Astrocyte of the hippocampus (primary cell): ENCODE results near the gene TBC1D1.

Source experiments
- DNase-seq: peaks from one replicate; pipeline ENCODE4 v3.0.0; 2011; ENCODE audit warnings: low read depth, low spot score

The TBC1D1 gene

DNA sequence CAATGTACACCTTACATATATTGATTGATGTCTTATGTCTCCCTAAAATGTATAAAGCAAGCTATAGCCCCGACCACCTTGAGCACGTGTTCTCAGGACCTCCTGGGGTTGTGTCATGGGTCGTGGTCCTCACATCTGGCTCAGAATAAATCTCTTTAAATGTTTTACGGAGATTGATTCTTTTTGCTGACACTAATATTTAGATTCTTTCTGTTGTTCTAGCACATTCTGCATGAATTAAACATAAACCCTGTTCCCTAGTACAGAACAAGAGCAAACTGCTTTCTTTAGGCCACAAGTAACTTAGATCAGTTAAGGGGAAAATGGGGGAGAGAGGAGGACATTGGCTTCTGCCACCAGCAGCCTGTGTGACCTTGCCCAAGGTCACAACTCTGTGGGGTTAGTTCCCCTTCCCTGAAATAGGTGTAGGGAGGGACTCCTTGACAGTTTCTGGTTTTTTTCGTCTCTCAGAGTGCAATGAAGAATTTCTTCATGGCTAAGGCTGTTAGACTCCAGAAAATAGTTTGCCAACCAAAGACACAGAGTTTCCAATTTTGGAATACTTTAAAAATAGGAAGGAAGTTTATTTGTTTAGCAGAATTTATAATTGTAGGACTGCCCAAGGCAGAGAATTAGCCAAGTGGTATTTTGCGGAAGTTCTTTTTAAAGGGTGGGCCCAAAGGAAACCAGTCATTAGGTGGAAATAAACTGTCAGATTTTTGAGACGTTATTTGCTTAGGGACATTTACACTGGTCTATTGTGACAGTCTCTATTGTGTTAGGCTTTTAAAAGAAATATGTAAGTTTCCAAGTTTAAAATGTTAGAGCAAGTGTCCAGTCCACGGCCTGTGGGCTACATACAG lies 98.7 kb downstream of the TBC1D1 start:
- DNase-seq = no peak

DNA sequence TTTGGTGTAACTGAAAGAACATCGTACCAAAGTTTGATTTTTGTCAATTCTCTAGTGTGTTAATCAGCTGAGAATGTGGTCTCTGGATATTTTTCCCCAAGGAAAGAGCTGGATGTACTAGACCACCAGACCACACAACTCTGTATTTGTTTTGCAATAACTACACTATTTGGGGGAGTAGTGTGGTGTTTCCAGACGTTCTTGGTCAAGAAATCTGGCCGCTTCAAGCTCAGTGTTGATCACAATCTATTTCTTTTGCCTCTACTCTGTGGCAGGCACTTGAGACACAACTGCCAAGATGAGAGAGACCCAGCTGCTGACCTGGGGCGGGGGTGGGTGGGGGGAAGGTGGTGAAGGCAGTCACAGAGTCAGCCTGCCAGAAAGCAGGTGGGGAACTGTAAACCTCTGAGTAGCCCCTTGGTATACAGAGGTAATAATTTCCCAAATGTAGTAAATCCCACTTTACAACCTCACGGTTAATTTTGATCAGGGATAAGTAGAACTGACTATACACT lies 99.9 kb downstream of the TBC1D1 start:
- DNase-seq = no peak

DNA sequence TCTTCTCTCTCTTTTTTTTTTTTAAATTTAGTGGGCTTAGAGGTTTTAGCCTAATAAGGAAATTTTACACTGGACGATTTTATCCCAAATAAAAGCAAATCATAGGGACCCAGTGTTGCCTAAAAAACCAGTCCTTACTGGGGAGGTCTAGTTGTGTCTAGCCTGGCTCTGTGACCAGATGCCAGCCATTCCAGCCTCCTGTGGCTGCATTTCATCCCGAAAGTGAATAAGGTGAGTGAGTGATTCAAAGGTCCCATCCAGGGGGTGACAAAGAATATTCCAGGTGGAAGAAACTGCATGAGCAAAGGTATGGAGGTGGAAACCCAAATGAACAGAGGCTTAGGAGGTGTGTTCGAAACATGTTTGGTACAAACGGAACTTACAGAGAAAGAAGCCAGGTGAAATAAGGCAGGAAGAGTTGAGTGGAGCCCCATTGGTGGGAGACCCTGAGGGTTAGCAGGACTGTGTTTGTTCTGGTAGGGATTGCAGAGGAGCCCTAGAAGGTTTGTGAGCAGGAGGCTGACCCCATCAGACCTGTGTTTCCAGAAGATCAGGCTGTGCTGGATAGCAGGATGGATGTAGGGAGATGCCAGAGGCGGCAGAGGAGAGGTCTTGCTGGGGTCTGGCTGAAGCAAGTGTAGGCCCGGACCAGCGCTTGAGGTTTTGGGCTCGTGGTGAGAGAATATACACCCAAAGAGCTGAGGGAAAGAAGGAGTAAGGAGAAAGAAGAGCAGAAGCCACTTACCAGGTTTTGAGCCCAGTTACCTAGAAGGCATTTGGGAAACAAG lies 100.9 kb downstream of the TBC1D1 start:
- DNase-seq = no peak

DNA sequence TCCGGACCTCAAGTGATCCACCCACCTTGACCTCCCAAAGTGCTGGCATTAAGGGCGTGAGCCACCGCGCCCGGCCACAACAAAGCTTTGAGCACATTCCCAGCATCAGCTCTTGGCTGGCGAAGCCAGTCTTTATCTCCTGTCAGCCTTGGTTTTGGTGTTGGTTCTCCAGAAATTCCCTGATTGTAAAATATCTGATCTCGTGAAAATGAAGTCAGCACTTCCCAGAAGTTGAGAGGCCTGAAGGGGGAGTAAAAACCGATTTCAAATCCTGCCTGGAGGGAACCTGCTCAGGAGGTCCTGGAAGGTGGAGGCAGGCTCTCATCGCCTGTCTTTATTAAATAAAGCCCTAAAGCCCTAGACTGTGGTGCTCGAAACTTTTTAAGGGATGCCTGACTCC lies 102.9 kb downstream of the TBC1D1 start:
- no peak for DNase-seq

DNA sequence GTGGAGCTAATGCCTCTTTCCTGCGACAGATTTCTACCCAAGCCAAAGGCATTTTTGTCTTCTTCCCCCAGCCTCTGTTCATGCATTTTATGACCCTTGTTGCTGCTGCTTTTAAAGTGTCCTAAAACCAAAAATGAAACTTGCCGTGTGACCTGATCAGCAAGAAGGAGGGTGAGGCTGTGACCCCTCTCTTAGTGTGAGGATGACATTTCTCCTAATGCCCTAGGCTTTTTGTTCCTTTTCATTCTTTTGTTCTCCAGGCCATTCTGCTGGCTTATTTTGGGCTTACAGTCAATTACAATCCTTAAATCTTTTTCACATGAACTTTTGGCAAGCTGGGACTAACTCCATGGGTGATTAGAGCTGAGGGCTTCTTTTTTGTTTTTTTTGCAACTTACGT lies 103.7 kb downstream of the TBC1D1 start:
- no peak for DNase-seq

DNA sequence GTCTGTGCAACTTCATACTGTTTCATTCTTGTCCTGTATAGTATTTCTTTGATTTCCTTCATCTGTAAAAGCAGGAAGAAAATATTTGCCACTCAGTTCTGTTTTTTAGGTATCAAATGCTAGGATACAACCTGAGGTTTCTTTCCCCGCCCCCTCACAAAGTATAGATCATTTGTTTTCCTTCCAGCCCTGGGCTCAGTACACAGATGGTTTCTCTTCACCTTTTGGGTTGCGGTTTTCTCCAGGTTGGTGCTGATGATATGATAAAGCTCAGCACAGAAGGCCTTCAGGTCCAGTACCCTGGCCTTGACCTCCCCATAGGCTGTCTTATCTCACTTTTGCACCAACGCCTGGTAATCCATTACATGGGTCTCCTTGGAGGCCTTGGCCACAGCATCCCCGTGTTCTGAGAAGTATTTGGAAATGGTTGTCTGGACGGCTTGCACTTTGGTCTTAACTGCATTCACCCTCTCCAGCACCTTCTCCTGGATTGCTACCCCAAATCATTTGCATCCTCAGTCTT lies 104.5 kb downstream of the TBC1D1 start:
- no peak for DNase-seq

DNA sequence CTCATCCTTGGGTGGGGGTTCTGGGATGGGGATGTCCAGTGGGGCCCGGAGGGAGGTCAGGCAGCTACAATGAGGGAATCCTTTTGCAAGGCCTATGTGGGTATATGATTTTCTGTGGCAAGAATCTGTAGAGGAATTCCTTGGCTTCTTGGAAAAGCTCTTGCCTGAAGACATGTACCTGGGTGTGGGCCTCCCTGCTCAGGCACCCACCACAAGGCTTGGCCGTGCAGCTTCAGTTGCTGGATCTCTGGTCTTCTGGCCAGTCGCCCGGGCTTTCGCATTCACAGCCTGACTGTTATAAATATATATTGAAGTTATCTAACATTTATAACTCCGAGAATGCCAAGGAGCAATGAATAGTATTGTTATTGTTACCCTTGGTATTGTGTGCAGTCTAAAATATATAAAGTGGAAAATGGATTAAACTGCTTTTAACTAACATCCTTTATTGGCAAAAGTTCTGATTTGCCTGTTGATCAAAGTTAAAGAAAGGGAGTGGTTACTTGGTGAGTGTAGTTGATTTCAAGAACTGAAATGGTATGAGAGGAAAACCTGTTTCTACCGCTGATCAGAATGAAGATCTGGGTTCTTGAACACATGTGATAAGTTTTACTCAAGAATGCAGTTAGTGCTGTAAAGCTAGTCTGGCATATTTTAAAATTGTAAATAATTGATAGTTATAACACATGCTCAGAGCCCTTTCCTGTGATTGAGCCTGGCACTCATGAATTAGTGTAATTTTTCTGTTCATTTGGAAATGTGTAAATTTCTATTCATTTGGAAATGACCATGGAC lies 105.3 kb downstream of the TBC1D1 start:
- no peak for DNase-seq

DNA sequence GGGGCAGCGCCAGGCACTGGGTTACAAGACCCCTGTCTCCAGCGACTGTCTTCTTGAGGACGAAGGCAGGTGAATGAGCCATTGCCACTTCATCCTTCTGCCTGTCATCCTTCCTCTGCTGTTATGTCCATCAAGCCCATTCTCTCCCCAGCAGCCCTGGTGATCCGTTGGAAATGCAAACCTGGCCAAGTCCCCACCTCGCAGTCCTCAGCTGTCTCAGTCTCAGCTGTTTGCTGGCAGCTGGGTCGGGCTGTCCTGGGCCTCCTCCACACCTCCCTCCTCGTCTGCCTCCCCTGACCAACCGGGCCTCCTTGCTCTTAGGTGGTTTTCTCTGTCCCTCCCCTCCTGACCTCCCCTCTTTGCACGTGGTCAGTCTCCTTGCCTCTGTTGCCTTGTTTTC lies 107.3 kb downstream of the TBC1D1 start:
- DNase-seq = no peak

DNA sequence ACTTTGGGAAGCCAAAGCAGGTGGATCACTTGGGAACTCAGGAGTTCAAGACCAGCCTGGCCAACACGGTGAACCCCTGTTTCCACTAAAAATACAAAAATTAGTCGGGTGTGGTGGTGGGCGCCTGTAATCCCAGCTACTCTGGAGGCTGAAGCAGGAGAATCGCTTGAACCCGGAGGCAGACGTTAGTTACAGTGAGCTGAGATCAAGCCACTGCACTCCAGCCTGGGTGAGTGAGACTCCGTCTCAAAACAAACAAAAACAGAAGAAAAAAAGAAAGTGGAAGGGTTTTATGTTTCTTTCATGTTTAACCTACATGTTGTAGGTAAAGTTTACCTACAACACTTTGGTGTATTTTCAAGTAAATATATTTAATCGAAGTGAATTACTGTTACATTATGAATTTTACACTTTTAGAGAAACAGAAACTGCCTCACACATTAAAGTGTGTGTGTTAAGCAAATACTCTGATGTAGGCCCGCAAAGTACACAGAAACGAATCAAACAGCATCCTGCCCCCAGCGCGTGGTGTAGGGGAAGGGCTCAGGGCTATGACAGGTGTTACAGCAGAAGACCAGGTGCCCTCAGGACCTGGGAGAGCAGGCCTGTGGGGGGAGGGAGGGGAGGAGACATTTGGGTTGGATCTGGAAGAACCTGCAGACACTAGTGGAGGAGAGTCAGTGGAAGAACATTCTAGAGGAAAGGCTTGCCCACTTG lies 108.3 kb downstream of the TBC1D1 start:
- no peak for DNase-seq

DNA sequence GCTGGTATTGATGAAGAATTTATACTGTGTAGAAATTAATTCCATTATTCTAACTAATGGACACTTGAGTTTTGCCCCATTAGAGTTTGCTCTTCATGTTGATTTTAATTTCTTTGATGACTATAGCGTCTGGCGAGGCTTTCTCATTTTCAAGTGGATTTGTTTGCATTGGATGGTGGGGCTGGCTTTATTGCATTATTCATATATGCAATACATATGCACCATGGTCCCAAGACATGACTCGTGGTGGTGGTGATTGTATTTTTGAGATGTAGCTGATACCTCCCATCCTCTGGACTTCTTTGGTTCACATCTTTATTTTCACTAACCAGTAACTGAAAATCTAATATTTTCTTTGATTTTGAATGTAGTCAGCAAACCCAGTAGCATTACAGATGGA lies 109.1 kb downstream of the TBC1D1 start:
- no peak for DNase-seq

DNA sequence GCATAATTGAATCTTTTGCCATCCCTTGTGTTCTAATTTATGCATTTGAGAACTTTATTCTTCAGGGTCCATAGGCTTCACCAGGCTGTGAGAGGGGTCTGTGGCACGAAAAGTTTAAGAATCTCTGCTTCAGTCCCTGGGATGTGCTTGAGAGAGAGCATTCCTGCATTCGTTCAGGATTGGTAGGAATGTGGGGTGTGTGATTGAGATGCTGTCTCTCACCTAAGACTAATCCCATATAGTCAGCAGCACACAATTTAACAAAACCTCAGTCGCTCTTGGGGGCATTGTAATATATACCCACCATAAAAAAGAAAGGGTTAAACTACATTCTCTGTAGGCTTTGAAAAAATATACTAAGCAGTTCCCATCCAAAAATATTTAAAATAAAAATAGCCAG lies 111.0 kb downstream of the TBC1D1 start:
- no peak for DNase-seq

DNA sequence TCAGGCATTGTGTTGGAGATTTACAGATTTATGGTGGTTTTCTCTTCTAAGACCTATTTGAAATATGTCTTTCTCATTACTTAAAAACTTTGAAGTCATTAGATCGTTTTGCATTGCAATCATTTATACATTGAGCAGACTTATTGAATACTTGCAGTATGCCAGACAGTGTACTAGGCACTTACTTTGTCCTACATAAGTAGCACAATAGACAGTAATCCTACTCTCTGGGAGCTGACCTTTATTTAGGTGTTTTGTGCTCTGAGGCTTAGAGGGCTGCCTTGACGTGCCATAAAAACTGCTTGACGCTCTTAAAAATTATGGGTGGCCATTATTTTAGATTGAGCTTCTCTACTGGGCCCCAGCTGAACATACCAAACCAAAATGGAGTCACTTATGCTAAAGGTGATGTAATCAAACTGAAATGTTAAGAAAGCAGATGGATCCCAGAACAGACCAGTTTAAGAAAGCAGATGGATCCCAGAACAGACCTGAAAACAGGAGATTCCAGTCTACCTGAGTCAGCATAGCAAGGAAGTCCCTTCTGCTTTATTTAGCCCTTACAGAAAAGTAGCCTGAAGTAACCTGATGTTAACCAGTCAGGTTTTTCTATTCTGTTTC lies 111.7 kb downstream of the TBC1D1 start:
- peak; percentile 31 for DNase-seq

DNA sequence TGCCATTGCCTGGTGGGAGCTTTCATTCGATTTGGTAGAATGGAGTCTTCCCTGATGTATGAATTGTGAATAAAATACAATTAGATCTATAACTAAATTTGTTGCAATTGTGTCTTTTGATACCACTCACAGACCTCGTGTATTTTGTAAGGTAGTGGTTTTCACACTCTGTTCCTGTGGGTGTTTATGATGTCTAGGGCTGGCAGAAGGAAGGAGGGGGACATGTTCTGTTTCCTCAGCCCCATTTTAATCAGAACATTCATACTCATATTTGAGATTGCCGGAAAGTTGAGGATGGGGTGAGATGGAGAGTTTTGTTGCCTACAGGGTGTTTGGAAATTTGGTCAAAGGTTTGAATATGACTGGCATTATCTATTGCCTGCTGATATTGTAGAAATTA lies 112.2 kb downstream of the TBC1D1 start:
- no peak for DNase-seq

DNA sequence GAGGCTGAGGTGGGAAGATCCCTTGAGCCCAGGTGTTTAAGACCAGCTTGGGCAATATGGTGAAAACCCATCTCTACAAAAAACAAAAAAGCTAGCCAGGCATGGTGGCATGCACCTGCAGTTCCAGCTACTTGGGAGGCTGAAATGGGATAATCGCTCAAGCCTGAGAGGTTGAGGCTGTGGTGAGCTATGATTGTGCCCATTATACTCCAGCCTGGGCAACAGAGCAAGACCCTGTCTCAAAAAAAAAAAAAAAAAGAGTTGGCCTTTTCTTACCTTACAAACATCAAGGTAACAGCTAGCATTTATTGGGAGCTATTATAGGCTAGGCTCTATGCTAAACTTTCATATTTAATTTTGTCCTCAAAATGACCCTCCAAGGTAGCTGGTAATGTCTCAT lies 112.7 kb downstream of the TBC1D1 start:
- DNase-seq = no peak

DNA sequence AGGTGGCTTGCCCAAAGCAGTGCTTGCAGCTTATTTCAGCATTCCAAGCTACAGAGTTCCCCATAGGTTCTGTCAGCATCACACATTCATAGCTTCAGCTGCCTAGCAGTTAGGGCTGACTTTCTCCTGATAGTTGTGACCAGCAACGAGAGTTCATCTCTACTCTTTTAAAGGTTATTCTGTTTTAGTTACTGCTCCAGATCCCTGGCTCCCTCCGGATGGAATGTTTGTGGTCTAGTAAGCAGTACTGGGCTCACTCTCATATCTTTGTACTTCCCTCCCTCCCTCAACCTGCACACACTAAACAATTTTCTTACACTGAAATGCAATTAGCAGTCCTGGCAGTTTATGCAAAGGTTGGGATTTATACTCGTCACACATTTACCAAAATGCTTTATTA lies 113.2 kb downstream of the TBC1D1 start:
- peak; percentile 82 for DNase-seq

DNA sequence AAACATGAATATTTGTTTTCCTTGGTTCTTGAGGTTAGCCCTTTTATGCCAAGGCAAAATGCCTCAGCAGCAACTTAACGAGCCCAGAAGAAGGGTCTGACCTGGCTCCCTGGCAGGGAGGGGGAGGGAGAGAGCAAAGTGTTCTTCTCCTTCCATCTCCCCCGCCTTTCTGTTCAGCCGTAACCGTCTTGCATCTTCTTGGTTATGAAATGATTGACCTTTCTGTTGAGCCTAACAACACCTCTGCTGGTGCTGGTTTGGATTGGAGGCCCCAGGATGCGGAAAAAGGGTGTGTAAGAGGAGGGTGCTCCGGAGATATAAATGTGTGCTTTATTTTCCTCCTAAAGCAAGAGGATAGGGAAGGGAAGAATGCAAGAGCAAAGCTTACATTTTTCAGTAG lies 114.0 kb downstream of the TBC1D1 start:
- peak; percentile 26 for DNase-seq

DNA sequence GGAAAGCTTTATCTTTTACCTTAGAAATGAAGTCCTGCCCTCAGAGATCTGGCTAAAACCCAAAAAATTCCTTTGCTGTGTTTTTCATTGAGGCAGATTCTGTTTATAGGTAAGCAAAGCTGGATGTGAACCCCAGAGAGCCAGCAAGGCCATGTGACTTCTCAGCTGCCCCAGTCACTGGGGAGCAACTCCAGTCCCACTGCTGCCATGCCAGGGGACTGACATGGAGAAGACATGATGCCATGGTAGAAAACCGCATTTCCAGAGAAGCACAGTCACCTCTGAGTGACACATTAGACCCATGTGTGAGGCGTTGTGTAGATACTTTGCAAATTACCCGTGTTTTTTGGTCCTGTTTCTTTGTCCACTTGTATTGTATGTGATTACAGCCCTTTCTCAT lies 114.8 kb downstream of the TBC1D1 start:
- no peak for DNase-seq

DNA sequence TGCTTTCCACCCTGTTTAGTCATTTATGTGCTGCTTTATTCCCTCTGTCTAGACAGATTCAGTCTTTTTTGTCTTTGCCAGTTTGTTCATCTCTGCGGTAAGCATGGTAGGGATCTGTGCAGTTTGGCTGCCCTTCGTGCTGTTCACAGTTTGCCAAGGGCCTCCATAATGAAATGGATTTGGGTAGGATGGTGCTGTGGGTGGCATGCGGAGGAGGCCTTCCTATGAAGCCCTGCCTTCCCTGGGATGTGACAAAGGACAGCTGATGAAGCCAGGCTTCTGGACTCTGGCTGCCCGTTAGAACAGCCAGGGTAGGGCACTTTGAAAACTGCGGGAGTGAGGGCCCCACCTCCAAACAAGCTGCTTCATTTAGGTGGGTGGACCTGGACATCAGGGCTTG lies 116.8 kb downstream of the TBC1D1 start:
- no peak for DNase-seq

DNA sequence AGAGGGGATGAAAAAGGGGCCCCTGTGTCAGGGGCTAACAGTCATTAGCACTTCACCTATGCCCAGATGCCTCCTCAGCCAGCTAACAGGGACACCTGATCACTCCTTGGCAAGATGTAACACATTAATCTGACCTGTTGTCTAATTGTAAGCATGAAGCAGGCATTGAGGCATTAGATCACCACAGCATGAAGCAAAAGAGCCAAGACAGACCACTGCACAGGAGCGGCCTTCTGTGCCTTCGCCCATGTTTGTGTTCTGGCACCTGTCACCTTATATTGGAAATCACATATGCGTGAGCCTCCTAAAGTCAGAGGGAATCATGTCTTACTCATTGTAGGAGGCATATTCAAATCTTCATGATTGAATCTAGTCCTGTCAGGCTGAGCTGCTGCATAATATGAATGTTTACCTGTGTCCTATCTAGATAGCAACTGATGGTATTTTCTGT lies 117.7 kb downstream of the TBC1D1 start:
- DNase-seq = no peak

DNA sequence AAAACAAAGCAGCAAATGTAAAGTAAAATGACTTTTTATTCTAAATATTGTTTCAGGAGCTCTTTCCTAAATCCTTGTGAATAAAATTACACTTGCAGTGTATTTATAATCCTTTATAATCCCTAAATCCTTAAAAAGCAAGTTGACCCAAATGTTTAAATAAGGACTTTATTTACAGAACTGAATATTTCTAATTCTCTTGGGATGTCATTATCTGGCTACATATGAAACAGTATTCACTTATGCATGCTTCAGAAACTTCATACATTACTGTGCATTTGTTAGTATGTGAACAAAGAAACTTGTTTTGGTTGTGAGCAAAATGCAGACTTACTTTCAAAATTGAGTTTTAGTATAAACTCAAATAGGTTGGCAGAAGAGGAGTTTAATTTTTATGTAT lies 118.5 kb downstream of the TBC1D1 start:
- DNase-seq = no peak

DNA sequence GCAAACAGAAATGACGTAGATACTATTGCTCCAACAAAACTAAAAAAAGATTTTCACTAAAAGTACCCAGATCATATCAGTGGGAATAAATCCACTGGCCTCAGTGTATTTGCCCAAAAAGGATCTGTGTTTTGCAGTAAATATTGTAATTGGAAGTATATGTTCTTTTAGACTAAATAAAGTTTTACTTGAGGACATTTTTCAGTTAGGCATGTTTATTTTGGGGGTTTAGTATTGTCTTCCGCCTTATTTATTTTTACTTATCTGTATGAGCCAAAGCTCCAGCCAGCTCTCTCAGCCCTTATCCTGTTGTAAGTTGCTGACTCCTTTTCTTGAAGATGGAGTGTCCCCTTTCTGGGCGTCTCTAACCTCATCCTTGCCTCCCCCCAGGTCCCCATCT lies 119.1 kb downstream of the TBC1D1 start:
- DNase-seq = no peak
